ENCODE data around the gene TMA16. TPM values are rescaled to one million over a fixed set of nuclear protein-coding genes. Genes with fewer than 3 reads are reported as not detected.
"Not testable (repeated sequence)": the region's sequence is repeated elsewhere in the genome, so short reads cannot be mapped to it uniquely, and the experiment has no call there.

TMA16 gene
- 30.6 and 53.5 TPM in 2 replicates for total RNA-seq

DNA sequence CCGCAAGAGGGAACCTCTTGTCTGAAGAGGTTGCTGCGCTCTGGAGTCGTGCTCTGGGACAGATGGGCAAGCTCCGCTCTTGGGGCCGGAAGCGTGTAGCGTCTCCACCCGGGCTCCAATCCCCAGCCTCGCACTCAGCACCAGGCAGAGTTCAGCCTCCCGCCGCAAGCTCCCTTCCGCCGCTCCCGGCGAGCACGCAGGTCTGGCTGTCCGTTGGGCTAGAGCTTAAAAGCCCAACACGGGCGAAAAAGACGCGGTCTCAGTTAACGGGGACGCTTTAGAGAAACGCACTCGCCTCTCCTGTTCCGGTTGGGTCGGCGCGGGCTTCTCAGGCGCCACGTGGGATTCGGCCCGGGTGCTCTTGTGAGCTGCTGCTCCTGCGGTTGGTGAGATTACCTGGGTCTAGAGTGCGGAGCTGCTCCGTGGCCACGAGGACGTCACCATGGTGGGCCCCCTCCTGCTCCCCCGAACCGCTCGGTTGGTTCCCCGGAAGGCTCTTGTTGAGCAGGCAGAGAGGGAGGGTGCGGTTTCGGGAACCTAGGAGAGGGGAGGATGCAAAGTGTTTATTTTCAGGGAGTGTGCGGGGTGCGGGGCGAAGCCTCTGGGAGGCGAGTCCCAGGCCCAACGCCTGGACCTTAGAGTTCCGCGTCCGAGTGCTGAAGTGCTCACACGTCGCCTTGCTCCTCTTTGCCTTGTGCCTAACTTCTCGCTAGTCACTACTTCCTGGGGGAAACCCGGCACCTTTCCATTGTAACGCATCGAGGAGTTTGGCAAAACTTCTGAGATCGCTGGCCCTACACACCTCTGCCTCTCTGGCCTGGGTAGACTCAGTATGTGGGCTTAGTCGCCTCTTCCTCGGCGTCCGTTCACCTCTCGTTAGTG lies at the start of gene TMA16:
Gene TMA16 (plus strand): TSS at position 331 of the 882 bp plus-strand sequence. CDS start 112 bp downstream, at position 443.
- TF ChIP-seq, protein P1, sequence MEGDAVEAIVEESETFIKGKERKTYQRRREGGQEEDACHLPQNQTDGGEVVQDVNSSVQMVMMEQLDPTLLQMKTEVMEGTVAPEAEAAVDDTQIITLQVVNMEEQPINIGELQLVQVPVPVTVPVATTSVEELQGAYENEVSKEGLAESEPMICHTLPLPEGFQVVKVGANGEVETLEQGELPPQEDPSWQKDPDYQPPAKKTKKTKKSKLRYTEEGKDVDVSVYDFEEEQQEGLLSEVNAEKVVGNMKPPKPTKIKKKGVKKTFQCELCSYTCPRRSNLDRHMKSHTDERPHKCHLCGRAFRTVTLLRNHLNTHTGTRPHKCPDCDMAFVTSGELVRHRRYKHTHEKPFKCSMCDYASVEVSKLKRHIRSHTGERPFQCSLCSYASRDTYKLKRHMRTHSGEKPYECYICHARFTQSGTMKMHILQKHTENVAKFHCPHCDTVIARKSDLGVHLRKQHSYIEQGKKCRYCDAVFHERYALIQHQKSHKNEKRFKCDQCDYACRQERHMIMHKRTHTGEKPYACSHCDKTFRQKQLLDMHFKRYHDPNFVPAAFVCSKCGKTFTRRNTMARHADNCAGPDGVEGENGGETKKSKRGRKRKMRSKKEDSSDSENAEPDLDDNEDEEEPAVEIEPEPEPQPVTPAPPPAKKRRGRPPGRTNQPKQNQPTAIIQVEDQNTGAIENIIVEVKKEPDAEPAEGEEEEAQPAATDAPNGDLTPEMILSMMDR (IDR thresholded peaks at IDR 0.05; ENCODE audit: insufficient read depth, low read depth, low read length), result no peak
- peak; percentile 94 for DNase-seq (ENCODE audit: low read depth)
- H3K4me3 ChIP-seq (ENCODE audit: low read depth, low read length), result peak within 1 kb of the TSS; percentile 98

- DNase-seq (ENCODE audit: low read depth), result peak; percentile 26
- H3K4me3 ChIP-seq (ENCODE audit: low read depth, low read length), result not testable (repeated sequence)
These were observed 47.5 kb upstream of the TMA16 start for GRCh38 chr4:163447023-163447422.

- peak; percentile 41 for DNase-seq (ENCODE audit: low read depth)
- no peak overlapping the region for H3K4me3 ChIP-seq (ENCODE audit: low read depth, low read length)
- TF ChIP-seq, protein P1 (IDR thresholded peaks at IDR 0.05; ENCODE audit: insufficient read depth, low read depth, low read length), result no peak
These were observed 47.0 kb upstream of the TMA16 start for GRCh38 chr4:163447481-163447880.

GRCh38 chr4:163448540-163449203 lies 45.8 kb upstream of the TMA16 start:
- TF ChIP-seq, protein P1 (IDR thresholded peaks at IDR 0.05; ENCODE audit: insufficient read depth, low read depth, low read length), result no peak
- peak; percentile 62 for DNase-seq (ENCODE audit: low read depth)
- no peak overlapping the region for H3K4me3 ChIP-seq (ENCODE audit: low read depth, low read length)

DNA sequence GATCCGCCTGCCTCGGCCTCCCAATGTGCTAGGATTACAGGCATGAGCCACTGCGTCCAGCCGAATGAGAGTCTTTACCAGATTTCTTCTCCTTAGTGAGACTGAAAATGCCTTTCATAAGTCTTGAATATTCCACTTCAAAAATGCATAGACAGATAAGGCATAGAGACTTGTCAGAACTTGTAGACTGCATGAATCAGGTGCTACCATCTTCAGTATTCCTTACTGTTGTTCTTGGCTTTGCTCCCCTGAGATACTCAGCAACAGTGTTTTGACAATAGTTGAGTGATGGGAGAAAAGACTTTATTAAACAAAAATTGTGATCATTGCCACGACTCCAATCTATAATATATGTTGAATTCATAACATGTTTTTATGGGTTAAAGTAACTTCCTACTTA lies 31.9 kb upstream of the TMA16 start:
- TF ChIP-seq, protein P1 (IDR thresholded peaks at IDR 0.05; ENCODE audit: insufficient read depth, low read depth, low read length), result no peak
- DNase-seq (ENCODE audit: low read depth), result no peak
- H3K4me3 ChIP-seq (ENCODE audit: low read depth, low read length), result no peak overlapping the region

DNA sequence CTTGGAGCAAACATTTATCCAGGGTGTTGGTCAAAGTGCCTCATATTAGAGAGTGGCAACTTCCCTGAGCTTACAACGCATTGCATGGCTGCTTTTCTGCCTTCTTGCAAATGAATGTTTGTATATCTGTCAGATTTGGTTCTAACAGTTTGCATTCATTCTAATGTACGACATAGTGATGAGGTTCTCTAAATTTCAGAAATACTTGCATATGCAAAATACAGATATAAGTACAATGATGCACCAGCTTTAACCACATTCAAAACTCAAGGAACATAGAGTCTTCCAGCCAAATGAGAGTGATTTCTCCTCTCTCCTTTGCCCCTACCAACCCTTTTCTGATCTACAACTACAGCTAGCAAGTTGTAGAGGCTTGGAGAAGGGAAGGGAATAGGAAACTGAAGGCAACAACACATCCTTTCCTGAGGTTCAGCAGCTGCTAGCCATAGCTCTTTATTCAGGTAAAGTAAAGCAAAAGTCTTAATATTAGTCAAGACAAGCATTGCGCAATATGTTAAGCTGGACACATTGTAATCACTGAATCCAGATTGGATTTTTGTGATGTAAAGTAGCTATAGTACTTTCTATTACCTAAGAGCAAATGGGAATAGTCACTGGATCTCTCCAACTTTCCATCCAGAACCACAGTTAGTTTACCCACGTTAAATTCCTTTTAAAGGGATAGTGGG lies 27.3 kb upstream of the TMA16 start:
- H3K4me3 ChIP-seq (ENCODE audit: low read depth, low read length), result no peak overlapping the region
- DNase-seq (ENCODE audit: low read depth), result no peak
- TF ChIP-seq, protein P1 (IDR thresholded peaks at IDR 0.05; ENCODE audit: insufficient read depth, low read depth, low read length), result no peak

- no peak for DNase-seq (ENCODE audit: low read depth)
- TF ChIP-seq, protein P1 (IDR thresholded peaks at IDR 0.05; ENCODE audit: insufficient read depth, low read depth, low read length), result no peak
- H3K4me3 ChIP-seq (ENCODE audit: low read depth, low read length), result no peak overlapping the region
These were observed 24.1 kb upstream of the TMA16 start for GRCh38 chr4:163470391-163470790.
